Stomach (tissue), 4 donors: Measurements from ENCODE around the gene SFMBT2.

ENCODE experiments used
- EP300 ChIP-seq: sonication (generic); formaldehyde crosslinking; IDR thresholded peaks from one replicate; pipeline ENCODE4 v1.6.1; 2017; ENCODE audit warnings: antibody characterized with exemption
- POLR2AphosphoS5 ChIP-seq, 3 donors: sonication (generic); formaldehyde crosslinking; IDR thresholded peaks; one replicate each; pipeline ENCODE4 v1.6.1; 2016; ENCODE audit warnings: antibody characterized with exemption in 3 of 3
- TF ChIP-seq, protein P1 (sequence below), 7 experiments: fragments of 450-650 bp in 4 of 7; fragments of 200-600 bp in 3 of 7; sonication (generic) in 3 of 7; IDR thresholded peaks; one replicate each; pipeline ENCODE4 v1.5.1; 2016 to 2019; ENCODE audit warnings: antibody characterized with exemption in 7 of 7, control low read depth in 2 of 7, mild to moderate bottlenecking in 1 of 7

DNA sequence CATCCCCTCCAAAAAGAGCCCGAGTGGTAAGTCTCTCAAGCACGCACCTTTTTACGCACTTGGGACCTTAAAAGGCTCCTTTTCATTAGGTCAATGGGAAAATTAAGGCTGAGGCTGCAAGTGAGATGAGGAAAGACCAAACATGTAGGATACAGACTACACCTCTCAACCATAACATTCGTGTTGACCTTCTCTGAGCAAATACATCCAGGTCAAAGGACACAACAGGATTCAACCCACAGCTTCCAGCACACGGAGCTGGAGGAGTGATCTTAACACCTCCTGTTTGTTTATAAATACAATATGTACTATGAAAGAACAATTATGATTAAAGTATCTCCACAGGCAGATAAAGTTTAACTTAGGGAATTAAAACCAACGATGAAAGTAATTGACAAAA lies 9.7 kb downstream of the SFMBT2 start:
- TF ChIP-seq POLR2AphosphoS5 (IDR thresholded peaks at IDR 0.05) (no peak), EP300 (no peak)
- TF ChIP-seq, protein P1, sequence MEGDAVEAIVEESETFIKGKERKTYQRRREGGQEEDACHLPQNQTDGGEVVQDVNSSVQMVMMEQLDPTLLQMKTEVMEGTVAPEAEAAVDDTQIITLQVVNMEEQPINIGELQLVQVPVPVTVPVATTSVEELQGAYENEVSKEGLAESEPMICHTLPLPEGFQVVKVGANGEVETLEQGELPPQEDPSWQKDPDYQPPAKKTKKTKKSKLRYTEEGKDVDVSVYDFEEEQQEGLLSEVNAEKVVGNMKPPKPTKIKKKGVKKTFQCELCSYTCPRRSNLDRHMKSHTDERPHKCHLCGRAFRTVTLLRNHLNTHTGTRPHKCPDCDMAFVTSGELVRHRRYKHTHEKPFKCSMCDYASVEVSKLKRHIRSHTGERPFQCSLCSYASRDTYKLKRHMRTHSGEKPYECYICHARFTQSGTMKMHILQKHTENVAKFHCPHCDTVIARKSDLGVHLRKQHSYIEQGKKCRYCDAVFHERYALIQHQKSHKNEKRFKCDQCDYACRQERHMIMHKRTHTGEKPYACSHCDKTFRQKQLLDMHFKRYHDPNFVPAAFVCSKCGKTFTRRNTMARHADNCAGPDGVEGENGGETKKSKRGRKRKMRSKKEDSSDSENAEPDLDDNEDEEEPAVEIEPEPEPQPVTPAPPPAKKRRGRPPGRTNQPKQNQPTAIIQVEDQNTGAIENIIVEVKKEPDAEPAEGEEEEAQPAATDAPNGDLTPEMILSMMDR (IDR thresholded peaks at IDR 0.05) = no peak
